Liver (tissue), 9 donors: ENCODE results near the gene PEAK1. TPM values are rescaled to one million over a fixed set of nuclear protein-coding genes. Genes with fewer than 3 reads are reported as not detected.

Source experiments
- DNase-seq: peaks from one replicate; pipeline ENCODE4 v3.0.0-alpha.2; 2017; ENCODE audit warnings: low spot score
- H3K27ac ChIP-seq, 2 donors: one replicate each; pipeline ENCODE4 v1.7.0; 2013; ENCODE audit warnings: inconsistent platforms in 2 of 2, low read length in 2 of 2, control low read depth in 1 of 2, low read depth in 1 of 2, mild to moderate bottlenecking in 1 of 2
- H3K27me3 ChIP-seq, 4 donors: one replicate each; pipeline versions ENCODE4 v1.6.1 to v1.7.0; 2013; ENCODE audit warnings: low read length in 3 of 4, inconsistent platforms in 1 of 4, mild to moderate bottlenecking in 1 of 4, moderate library complexity in 1 of 4; ENCODE audit not compliant: control insufficient read depth in 4 of 4, insufficient read depth in 4 of 4
- H3K36me3 ChIP-seq, 4 donors: one replicate each; pipeline versions ENCODE4 v1.6.1 to v1.7.0; 2013; ENCODE audit warnings: low read length in 3 of 4, mild to moderate bottlenecking in 3 of 4, low read depth in 1 of 4, moderate library complexity in 1 of 4; ENCODE audit not compliant: control insufficient read depth in 4 of 4, insufficient read depth in 3 of 4
- H3K4me1 ChIP-seq, 4 donors: one replicate each; pipeline versions ENCODE4 v1.6.1 to v1.7.0; 2013; ENCODE audit warnings: low read length in 3 of 4, mild to moderate bottlenecking in 3 of 4, moderate library complexity in 1 of 4; ENCODE audit not compliant: control insufficient read depth in 4 of 4, insufficient read depth in 4 of 4
- H3K4me3 ChIP-seq, 3 donors: one replicate each; pipeline versions ENCODE4 v1.6.1 to v1.7.0; 2013; ENCODE audit warnings: low read length in 3 of 3, control low read depth in 1 of 3, low read depth in 1 of 3, mild to moderate bottlenecking in 1 of 3
- H3K9ac ChIP-seq, 2 donors: one replicate each; pipeline ENCODE4 v1.7.0; 2013; ENCODE audit warnings: low read length in 2 of 2, mild to moderate bottlenecking in 2 of 2, moderate library complexity in 2 of 2, control low read depth in 1 of 2, low read depth in 1 of 2
- H3K9me3 ChIP-seq, 4 donors: one replicate each; pipeline versions ENCODE4 v1.6.1 to v1.7.0; 2013; ENCODE audit warnings: low read length in 3 of 4; ENCODE audit not compliant: control insufficient read depth in 4 of 4
- EGR1 ChIP-seq, 2 donors: IDR thresholded peaks; 2 replicates each; pipeline ENCODE4 v1.6.1; 2016 to 2018; ENCODE audit warnings: antibody characterized with exemption in 2 of 2, low read depth in 2 of 2
- FOXA1 ChIP-seq: IDR thresholded peaks from 2 replicates; pipeline ENCODE4 v1.6.1; 2016; ENCODE audit warnings: antibody characterized with exemption
- FOXA2 ChIP-seq: IDR thresholded peaks from 2 replicates; pipeline ENCODE4 v1.6.1; 2016; ENCODE audit warnings: antibody characterized with exemption
- GABPA ChIP-seq, 2 donors: IDR thresholded peaks in 1 of 2; conservative IDR thresholded peaks in 1 of 2; 2 replicates each; pipeline ENCODE4 v1.6.1; 2016; ENCODE audit warnings: antibody characterized with exemption in 2 of 2, mild to moderate bottlenecking in 1 of 2, moderate library complexity in 1 of 2
- HNF4A ChIP-seq, 2 donors: conservative IDR thresholded peaks; 2 replicates each; pipeline ENCODE4 v1.6.1; 2016; ENCODE audit warnings: antibody characterized with exemption in 2 of 2, mild to moderate bottlenecking in 2 of 2
- HNF4G ChIP-seq: IDR thresholded peaks from 2 replicates; pipeline ENCODE4 v1.6.1; 2016; ENCODE audit warnings: antibody characterized with exemption
- JUND ChIP-seq, 2 donors: IDR thresholded peaks; 2 replicates each; pipeline ENCODE4 v1.6.1; 2016; ENCODE audit warnings: antibody characterized with exemption in 2 of 2
- MAX ChIP-seq: IDR thresholded peaks from 2 replicates; pipeline ENCODE4 v1.6.1; 2016; ENCODE audit warnings: antibody characterized with exemption
- NR2F2 ChIP-seq: IDR thresholded peaks from 2 replicates; pipeline ENCODE4 v1.6.1; 2016; ENCODE audit warnings: antibody characterized with exemption
- RAD21 ChIP-seq, 2 donors: IDR thresholded peaks; 2 replicates each; pipeline ENCODE4 v1.6.1; 2016; ENCODE audit warnings: antibody characterized with exemption in 2 of 2, mild to moderate bottlenecking in 2 of 2
- REST ChIP-seq: IDR thresholded peaks from 2 replicates; pipeline ENCODE4 v1.6.1; 2016; ENCODE audit warnings: antibody characterized with exemption, mild to moderate bottlenecking
- RXRA ChIP-seq, 2 donors: IDR thresholded peaks; 2 replicates each; pipeline ENCODE4 v1.6.1; 2017 to 2018; ENCODE audit warnings: antibody characterized with exemption in 2 of 2, mild to moderate bottlenecking in 1 of 2
- SP1 ChIP-seq: IDR thresholded peaks from 2 replicates; pipeline ENCODE4 v1.6.1; 2018; ENCODE audit warnings: antibody characterized with exemption, mild to moderate bottlenecking
- TAF1 ChIP-seq: conservative IDR thresholded peaks from 2 replicates; pipeline ENCODE4 v1.6.1; 2016; ENCODE audit warnings: antibody characterized with exemption, mild to moderate bottlenecking
- YY1 ChIP-seq: IDR thresholded peaks from 2 replicates; pipeline ENCODE4 v1.6.1; 2016; ENCODE audit warnings: antibody characterized with exemption, mild to moderate bottlenecking
- polyA plus RNA-seq, 2 donors: library from polyadenylated mRNA; stranded (reverse) in 1 of 2; unstranded in 1 of 2; fragments of 200-250 nt in 1 of 2; fragments of >200 nt in 1 of 2; fragmentation: Nextera tagmentation in 1 of 2; extraction: Ambion mirVana in 1 of 2; gene quantifications; one replicate each; pipeline versions ENCODE4 v1.2.1 to v1.2.3, GENCODE V29; 2013 to 2015
- total RNA-seq, 2 donors: library from RNA; depleted of rRNA; stranded (reverse); fragments of >200 nt; gene quantifications; one replicate each; pipeline ENCODE4 v1.2.3, GENCODE V29; 2014
- TF ChIP-seq, protein P1 (sequence below): IDR thresholded peaks from 2 replicates; pipeline ENCODE4 v1.6.1; 2016; ENCODE audit warnings: antibody characterized with exemption
- TF ChIP-seq, protein P2 (sequence below): IDR thresholded peaks from 2 replicates; pipeline ENCODE4 v1.6.1; 2016; ENCODE audit warnings: antibody characterized with exemption
- TF ChIP-seq, protein P3 (sequence below): fragments of 150-350 bp; IDR thresholded peaks from 2 replicates; pipeline ENCODE4 v1.5.1; 2017; ENCODE audit warnings: improper control_type of control experiment, low read depth, low read length; ENCODE audit not compliant: missing input control
- donor health status: healthy.
- donor health status: healthy.
- donor health status: healthy.
- donor health status: healthy.
- donor health status: healthy.

The PEAK1 gene
- total and polyA plus RNA-seq, 4 donors = 1.8 to 14.9 (median 5.8) TPM

GRCh38 chr15:77196381-77196780 lies 223.5 kb downstream of the PEAK1 start:
- Histone ChIP-seq H3K27me3 (no peaks in the 10 kb centered on the region), H3K27ac (no peak overlapping the region)

More at GRCh38 chr15:77196381-77196780, 223.5 kb downstream of the PEAK1 start:
- Histone ChIP-seq H3K4me1 (no peaks in the 10 kb centered on the region), H3K9me3 (peaks cover 0 to 2% (median 0%) of the 10 kb centered on the region in 4 donors), H3K4me3 (no peak overlapping the region), H3K36me3 (peaks cover 0 to 8% (median 3%) of the 10 kb centered on the region in 4 donors), H3K9ac (no peak overlapping the region)
- no peak for DNase-seq
- no peak for TF ChIP-seq YY1
- TF ChIP-seq FOXA1 = no peak
- no peak for TF ChIP-seq SP1
- no peak for TF ChIP-seq MAX
- no peak for TF ChIP-seq GABPA (IDR thresholded peaks at IDR 0.05 in 1 of 2, conservative IDR thresholded peaks at IDR 0.05 in 1 of 2)
- no peak for TF ChIP-seq TAF1
- TF ChIP-seq JUND (IDR thresholded peaks at IDR 0.05) = no peak
- no peak for TF ChIP-seq RAD21 (IDR thresholded peaks at IDR 0.05)
- TF ChIP-seq, protein P1, sequence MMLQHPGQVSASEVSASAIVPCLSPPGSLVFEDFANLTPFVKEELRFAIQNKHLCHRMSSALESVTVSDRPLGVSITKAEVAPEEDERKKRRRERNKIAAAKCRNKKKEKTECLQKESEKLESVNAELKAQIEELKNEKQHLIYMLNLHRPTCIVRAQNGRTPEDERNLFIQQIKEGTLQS = no peak
- no peak for TF ChIP-seq HNF4G
- no peak for TF ChIP-seq NR2F2
- TF ChIP-seq EGR1 (IDR thresholded peaks at IDR 0.05; ENCODE audit: low read depth in 2 of 2) = no peak
- TF ChIP-seq, protein P2, sequence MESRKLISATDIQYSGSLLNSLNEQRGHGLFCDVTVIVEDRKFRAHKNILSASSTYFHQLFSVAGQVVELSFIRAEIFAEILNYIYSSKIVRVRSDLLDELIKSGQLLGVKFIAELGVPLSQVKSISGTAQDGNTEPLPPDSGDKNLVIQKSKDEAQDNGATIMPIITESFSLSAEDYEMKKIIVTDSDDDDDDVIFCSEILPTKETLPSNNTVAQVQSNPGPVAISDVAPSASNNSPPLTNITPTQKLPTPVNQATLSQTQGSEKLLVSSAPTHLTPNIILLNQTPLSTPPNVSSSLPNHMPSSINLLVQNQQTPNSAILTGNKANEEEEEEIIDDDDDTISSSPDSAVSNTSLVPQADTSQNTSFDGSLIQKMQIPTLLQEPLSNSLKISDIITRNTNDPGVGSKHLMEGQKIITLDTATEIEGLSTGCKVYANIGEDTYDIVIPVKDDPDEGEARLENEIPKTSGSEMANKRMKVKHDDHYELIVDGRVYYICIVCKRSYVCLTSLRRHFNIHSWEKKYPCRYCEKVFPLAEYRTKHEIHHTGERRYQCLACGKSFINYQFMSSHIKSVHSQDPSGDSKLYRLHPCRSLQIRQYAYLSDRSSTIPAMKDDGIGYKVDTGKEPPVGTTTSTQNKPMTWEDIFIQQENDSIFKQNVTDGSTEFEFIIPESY = no peak
- no peak for TF ChIP-seq RXRA (IDR thresholded peaks at IDR 0.05)
- no peak for TF ChIP-seq HNF4A (conservative IDR thresholded peaks at IDR 0.05)
- TF ChIP-seq, protein P3, sequence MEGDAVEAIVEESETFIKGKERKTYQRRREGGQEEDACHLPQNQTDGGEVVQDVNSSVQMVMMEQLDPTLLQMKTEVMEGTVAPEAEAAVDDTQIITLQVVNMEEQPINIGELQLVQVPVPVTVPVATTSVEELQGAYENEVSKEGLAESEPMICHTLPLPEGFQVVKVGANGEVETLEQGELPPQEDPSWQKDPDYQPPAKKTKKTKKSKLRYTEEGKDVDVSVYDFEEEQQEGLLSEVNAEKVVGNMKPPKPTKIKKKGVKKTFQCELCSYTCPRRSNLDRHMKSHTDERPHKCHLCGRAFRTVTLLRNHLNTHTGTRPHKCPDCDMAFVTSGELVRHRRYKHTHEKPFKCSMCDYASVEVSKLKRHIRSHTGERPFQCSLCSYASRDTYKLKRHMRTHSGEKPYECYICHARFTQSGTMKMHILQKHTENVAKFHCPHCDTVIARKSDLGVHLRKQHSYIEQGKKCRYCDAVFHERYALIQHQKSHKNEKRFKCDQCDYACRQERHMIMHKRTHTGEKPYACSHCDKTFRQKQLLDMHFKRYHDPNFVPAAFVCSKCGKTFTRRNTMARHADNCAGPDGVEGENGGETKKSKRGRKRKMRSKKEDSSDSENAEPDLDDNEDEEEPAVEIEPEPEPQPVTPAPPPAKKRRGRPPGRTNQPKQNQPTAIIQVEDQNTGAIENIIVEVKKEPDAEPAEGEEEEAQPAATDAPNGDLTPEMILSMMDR = no peak
- no peak for TF ChIP-seq REST
- no peak for TF ChIP-seq FOXA2
